ENCODE data around the gene CRAMP1. TPM values are rescaled to one million over a fixed set of nuclear protein-coding genes. Genes with fewer than 3 reads are reported as not detected.

The CRAMP1 gene
- polyA plus RNA-seq, 1 of the 3 experiments (the other 2 are of a cell fraction): 9.5 TPM

GRCh38 chr16:1580256-1580655 lies 31.9 kb upstream of the CRAMP1 start:
- no peak overlapping the region for H3K9ac ChIP-seq
- H3K4me3 ChIP-seq (ENCODE audit: low read depth in 2 of 2, low read length in 1 of 2): no peak overlapping the region
- no peak for DNase-seq
- no peak overlapping the region for H3K4me2 ChIP-seq
- H3K79me2 ChIP-seq (ENCODE audit: insufficient read depth): no peaks in the 10 kb centered on the region
- no peak overlapping the region for H2AFZ ChIP-seq (ENCODE audit: low read depth)
- H3K27me3 ChIP-seq (ENCODE audit: insufficient read depth): no peaks in the 10 kb centered on the region
- no peaks in the 10 kb centered on the region for H4K20me1 ChIP-seq (ENCODE audit: insufficient read depth)
- ChIA-PET CTCF (no interaction called here), POLR2A (no interaction called here)
- no peaks in the 10 kb centered on the region for H3K9me3 ChIP-seq
- whole genome bisulfite sequencing (ENCODE audit: low lambda C conversion rate): 95% methylated on average over 12 of the region's 12 CpGs
- no peak overlapping the region for H3K27ac ChIP-seq (ENCODE audit: low read depth in 2 of 2, low read length in 1 of 2)
- H3K4me1 ChIP-seq (ENCODE audit: control insufficient read depth in 1 of 2, insufficient read depth in 2 of 2, low read depth in 1 of 2, low read length in 1 of 2): no peaks in the 10 kb centered on the region
- H3K36me3 ChIP-seq (replicated peaks in 1 of 2; ENCODE audit: control insufficient read depth in 1 of 2, insufficient read depth in 2 of 2, low read length in 1 of 2): peaks cover 5 to 32% of the 10 kb centered on the region in 2 experiments
- no peaks in the 10 kb centered on the region for H3K9me2 ChIP-seq
- TF ChIP-seq ZBTB33 (IDR thresholded peaks at IDR 0.05; ENCODE audit: borderline replicate concordance, low read depth) (no peak), IRF3 (IDR thresholded peaks at IDR 0.05; ENCODE audit: low read depth, low read length) (no peak)
- H3F3A ChIP-seq (replicated peaks; ENCODE audit: insufficient read depth): peaks cover 5% of the 10 kb centered on the region

GRCh38 chr16:1580956-1581355 lies 31.2 kb upstream of the CRAMP1 start:
- Histone ChIP-seq H2AFZ (ENCODE audit: low read depth) (no peak overlapping the region), H3K27me3 (ENCODE audit: insufficient read depth) (no peaks in the 10 kb centered on the region), H3K9ac (no peak overlapping the region), H3K79me2 (ENCODE audit: insufficient read depth) (no peaks in the 10 kb centered on the region), H3K4me2 (no peak overlapping the region), H3F3A (replicated peaks; ENCODE audit: insufficient read depth) (peaks cover 5% of the 10 kb centered on the region), H3K4me3 (ENCODE audit: low read depth in 2 of 2, low read length in 1 of 2) (no peak overlapping the region), H3K4me1 (ENCODE audit: control insufficient read depth in 1 of 2, insufficient read depth in 2 of 2, low read depth in 1 of 2, low read length in 1 of 2) (no peaks in the 10 kb centered on the region), H3K9me2 (no peaks in the 10 kb centered on the region), H3K9me3 (no peaks in the 10 kb centered on the region), H3K27ac (ENCODE audit: low read depth in 2 of 2, low read length in 1 of 2) (no peak overlapping the region), H3K36me3 (replicated peaks in 1 of 2; ENCODE audit: control insufficient read depth in 1 of 2, insufficient read depth in 2 of 2, low read length in 1 of 2) (peaks cover 5 to 32% of the 10 kb centered on the region in 2 experiments), H4K20me1 (ENCODE audit: insufficient read depth) (no peaks in the 10 kb centered on the region)
- TF ChIP-seq RFX5 (IDR thresholded peaks at IDR 0.05; ENCODE audit: low read length): no peak
- no peak for TF ChIP-seq GABPA (IDR thresholded peaks at IDR 0.05; ENCODE audit: low read depth)
- no peak for TF ChIP-seq MAX (IDR thresholded peaks at IDR 0.05; ENCODE audit: low read depth)
- no peak for TF ChIP-seq ZBTB33 (IDR thresholded peaks at IDR 0.05; ENCODE audit: borderline replicate concordance, low read depth)
- no peak for TF ChIP-seq RXRA (IDR thresholded peaks at IDR 0.05; ENCODE audit: borderline replicate concordance, low read depth)
- no peak for TF ChIP-seq FOSL2 (IDR thresholded peaks at IDR 0.05; ENCODE audit: borderline replicate concordance, low read depth)
- TF ChIP-seq RCOR1 (IDR thresholded peaks at IDR 0.05; ENCODE audit: low read length): no peak
- no peak for TF ChIP-seq CHD2 (IDR thresholded peaks at IDR 0.05; ENCODE audit: low read length, partially characterized antibody)
- TF ChIP-seq REST (IDR thresholded peaks at IDR 0.05; ENCODE audit: low read depth, low read length): no peak
- no peak for TF ChIP-seq TEAD4 (IDR thresholded peaks at IDR 0.05; ENCODE audit: borderline replicate concordance, insufficient read depth)
- WGBS (ENCODE audit: low lambda C conversion rate): 66% methylated on average over 2 of the region's 6 CpGs
- CTCF ChIA-PET: no interaction called here
- POLR2A ChIA-PET: no interaction called here
- no peak for DNase-seq

All from SK-N-SH (cell line).